CD4-positive, alpha-beta T cell treated with Interleukin-10 for 1 hour (primary cell): Measurements from ENCODE around the gene SNTG2.

Source experiments
- DNase-seq: peaks from one replicate; pipeline ENCODE4 v3.0.0-alpha.2; 2020

The SNTG2 gene

GRCh38 chr2:929011-929735 lies 21.5 kb upstream of the SNTG2 start:
- DNase-seq = no peak

DNA sequence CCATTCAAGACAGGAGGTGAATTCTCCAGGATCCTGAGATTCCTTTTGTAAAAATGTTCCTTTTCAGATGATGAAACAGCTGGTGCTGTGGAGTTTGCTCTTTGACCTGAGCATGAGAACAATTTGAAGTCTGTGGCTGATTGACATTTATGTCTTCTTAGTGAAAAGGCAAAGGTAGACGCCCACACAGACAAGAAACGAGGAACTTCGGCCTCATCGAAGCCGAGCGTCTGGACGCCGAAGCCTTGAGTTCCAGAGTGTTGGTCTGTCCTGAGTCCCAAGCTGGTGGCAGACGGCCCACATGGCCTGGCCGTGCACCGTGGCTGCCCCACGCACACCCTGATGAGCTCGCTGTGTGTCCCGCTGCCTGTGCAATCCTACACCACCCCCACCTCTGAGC lies 20.7 kb upstream of the SNTG2 start:
- no peak for DNase-seq

GRCh38 chr2:930935-931334 lies 19.7 kb upstream of the SNTG2 start:
- DNase-seq = no peak

- DNase-seq = no peak
These were observed 18.1 kb upstream of the SNTG2 start for GRCh38 chr2:932320-933115.

GRCh38 chr2:933734-934295 lies 16.8 kb upstream of the SNTG2 start:
- no peak for DNase-seq

DNA sequence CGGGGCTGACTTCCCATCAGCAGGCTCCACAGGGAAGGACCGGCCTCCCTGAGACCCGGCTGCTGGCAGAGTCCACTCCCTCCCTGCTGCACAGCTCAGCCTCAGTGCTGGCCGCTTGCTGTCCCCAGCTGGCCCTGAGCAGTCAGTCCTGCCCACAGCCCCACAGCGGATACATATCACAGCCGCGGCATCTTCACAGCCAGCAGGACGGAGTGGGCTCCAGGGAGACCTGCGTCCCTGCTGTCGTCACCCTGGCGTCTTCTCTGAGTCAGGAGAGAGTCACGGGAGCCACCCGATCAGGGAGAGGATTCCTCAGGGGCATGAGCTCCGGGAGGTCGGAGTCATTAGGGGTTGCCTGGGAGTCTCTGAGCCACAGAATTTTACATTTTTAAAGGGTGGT lies 13.1 kb upstream of the SNTG2 start:
- no peak for DNase-seq

DNA sequence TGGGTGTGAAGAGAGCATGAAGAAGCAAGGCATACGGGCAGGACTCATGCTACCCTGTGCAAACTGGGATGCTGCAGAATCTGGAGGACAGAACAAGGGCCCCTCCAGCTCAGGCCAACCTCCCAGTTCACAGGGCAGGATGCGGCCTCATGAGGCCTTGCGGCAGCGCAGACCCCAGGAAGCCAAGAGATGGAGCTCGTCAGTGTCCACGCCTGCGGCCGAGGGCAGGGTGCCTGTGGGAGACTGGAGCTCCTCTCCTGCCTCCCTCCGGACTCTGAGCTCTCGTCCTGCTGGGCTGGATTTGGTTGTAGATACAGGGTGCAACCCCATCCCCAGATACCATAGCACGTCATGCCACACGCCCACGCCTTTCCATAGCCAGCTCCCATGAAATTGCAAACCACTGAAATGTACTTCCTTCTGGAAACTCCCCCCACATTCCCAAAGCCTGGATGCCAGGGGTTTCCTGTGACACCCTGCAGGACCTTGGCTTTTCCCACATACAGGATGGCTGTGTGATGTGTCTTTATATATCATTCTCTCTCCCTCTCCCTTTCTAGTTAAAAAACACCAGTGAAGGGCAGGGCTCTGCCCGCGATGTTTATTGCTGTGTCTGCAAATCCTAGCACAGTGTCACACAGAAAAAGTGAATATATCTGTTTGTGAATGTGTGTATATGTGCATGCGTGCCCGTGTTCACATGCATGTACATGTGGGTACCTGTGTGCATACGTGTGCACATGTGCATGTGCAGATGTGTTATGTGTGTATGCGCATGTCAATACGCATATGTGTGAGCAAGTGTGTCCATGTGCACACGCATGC lies 12.3 kb upstream of the SNTG2 start:
- no peak for DNase-seq

GRCh38 chr2:939936-940601 lies 10.6 kb upstream of the SNTG2 start:
- no peak for DNase-seq

- DNase-seq = no peak
These were observed 8.8 kb upstream of the SNTG2 start for GRCh38 chr2:941871-942270.

GRCh38 chr2:942775-943460 lies 7.7 kb upstream of the SNTG2 start:
- no peak for DNase-seq

DNA sequence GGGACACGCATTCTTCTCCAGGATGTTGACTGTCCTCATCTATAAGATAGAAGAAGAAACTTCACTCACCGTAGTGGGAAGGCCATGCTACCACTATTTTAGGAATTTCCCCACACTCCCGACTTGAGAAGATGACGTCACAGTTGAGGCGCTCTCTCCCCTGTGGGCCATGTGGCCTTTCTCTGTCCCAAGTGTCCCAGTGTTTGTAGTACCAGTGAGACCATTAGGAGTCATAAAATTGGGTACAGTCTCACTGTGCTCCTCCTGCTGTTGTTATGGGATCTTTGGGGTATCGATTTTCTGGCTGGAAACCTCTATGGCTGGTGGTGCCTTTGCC lies 7.2 kb upstream of the SNTG2 start:
- no peak for DNase-seq

- DNase-seq = no peak
These were observed 6.8 kb upstream of the SNTG2 start for GRCh38 chr2:943821-944220.

DNA sequence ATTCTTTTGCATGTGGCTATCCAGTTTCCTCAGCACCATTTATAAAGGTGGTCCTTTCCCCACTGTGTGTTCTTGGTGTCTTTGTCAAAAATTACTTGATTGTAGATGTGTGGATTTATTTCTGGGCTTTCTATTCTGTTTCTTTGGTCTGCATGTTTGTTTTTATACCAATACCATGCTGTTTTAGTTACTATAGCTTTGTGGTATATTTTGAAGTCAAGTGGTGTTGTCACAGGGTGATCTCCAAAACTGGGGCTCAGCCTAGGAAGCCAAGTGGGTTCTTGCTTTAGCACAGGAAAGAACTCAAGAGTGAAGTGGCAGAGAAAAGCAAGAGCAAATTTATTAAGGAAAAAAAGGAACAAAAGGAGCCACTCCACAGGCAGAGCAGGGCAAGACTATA lies 6.0 kb upstream of the SNTG2 start:
- no peak for DNase-seq

DNA sequence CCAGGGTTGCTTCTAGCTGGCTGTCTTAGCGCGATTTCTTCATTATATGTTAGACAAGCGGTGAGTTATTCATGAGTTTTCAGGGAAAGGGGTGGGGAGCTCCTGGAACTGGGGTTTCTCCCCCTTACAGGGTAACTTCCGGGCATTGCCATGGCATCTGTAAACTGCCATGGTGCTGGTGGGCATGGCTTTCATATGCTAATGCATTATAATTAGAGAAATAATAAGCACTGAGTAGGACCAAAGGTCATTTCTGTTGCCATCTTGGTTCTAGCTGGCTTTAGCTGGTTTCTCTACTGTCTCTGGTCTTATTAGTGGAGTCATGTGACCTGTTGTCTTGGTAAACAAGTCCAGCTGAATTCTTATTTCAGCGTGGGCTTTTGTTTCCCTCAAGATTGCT lies 5.5 kb upstream of the SNTG2 start:
- DNase-seq = no peak

GRCh38 chr2:946073-946948 lies 4.3 kb upstream of the SNTG2 start:
- no peak for DNase-seq

DNA sequence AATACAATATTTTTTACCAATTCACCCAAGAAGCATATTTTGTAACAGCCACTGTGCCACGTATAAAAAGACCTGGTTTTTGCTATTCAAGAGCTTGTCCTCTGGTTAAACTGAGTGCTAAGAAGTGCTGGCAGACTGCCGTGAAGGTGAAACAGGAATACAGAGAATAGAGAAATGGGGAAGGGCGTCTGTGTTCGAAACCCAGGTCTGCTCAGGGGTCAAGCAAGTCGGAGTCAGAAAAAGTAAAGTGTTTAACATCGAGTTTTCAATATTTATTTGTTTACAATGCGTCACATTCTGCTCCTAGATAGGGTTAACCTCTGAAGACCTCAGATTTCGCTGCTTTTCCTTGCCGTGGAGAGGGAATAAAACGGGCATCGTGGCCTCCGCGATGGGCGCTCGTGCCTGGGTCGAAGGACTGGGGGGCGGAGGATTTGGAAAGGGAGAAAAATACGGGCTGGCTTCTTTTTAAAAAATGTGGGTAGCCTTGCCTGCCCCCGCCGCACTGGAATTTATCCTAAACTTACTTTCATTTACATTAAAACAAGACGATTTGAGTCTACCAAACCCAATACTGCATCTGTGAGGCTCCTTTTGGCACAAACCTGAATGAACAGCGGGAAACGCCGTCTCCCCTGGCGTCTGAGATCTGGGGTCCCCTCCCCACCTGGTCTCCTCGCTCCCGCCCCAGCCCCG lies 1.1 kb upstream of the SNTG2 start:
- DNase-seq = no peak

DNA sequence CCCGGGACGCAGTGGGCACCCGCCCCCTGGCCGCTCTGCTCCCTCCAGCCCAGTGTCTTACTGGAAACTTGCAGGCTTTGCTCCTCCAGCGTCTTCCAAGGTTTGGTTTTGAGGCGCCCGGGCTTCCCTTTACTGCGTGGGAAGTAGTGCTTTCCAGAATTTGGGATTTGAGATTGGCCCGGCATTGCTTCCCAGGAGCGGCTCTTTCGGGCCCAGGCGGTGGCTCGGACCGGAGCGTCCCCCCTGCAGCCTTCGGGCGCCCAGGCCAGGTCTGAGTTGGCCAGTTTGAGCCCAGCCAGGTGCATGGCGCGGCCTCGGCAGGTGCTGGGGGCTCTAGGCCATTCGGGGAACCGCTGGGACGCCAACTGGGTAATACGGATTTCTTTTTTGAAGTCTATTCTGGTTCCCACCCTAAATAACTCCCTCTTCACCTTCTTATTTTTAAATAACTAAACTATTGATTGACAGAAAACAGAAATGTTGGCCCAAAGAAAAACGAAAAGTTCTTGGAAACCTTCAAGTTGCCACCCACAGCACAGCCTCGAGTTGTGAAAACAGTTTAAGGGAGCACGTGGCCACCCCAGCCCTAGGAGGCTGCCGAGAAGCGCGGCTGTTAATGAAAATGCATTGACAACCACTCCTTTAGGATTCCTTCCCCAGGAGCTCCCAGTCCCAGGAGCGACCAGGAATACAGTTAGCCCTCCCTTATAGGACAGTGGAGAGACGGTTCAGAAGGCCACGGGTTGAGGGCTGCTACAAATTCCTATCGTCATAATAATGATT lies 766 bp downstream of the SNTG2 start:
- no peak for DNase-seq

- no peak for DNase-seq
These were observed 2.8 kb downstream of the SNTG2 start for GRCh38 chr2:953408-953807.

- DNase-seq = no peak
These were observed 3.5 kb downstream of the SNTG2 start for GRCh38 chr2:953975-954686.
